HG02610 (cell line): Measurements from ENCODE around the gene GPC6.

Experiments
- ATAC-seq: cut with Tn5 transposase; IDR thresholded peaks from one replicate; pipeline ENCODE4 v1.9.1; 2021; ENCODE audit warnings: mild to moderate bottlenecking, moderate library complexity; ENCODE audit not compliant: unreplicated experiment

The GPC6 gene

DNA sequence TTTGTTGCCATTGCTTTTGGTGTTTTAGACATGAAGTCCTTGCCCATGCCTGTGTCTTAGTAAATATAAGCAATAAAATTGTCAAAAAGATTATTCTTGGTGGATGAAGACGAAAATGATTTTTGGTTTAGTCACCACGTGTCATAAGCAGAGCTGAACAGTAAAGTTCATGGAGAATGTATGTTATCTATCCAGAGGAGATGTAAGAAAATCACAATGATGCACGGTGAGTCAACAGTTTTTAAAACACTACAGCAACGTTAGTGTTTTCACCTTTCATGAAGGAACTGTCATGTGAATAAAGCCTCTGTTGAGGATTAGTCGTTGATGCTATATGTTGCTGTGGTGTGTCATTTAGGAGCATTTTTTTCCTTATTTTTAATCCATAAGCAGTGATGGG, 137.6 kb downstream of the GPC6 start:
- ATAC-seq, result no peak

DNA sequence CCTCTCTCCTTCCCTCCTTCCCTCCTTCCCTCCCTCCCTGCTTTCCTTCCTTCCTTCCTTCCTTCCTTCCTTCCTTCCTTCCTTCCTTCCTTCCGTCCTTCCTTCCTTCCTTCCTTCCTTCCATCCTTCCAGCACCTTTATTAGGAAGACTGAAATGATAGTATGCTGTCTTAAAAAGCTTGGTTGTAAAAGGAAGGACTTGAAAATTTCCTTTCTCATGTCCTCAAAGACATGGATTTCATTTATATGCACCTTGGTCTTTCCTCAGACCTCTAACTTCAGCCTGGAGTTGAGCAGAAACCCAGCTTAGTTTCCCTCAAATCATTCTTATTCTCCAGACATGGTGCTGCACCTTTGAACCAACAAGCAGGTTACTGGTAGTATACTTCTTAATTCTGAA, 141.7 kb downstream of the GPC6 start:
- no peak for ATAC-seq

DNA sequence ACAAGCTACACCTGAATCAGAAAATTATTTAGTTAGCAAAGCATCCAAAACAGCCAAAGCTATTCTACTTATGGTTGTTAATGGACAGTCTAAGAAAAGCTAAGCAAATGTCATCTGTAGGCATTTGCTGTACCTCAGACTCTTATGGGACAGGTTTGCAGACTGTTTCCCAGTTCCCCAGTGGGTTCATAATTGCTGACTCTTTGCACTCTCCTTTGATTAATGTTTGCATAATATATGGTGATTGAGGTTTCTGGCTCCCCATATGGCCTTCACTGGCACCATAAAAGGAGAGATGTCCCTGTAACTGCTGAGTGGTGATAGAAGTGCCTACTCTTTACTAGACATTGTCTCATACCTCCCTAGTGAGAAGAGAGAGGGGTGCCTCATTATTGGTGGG, 142.1 kb downstream of the GPC6 start:
- no peak for ATAC-seq

DNA sequence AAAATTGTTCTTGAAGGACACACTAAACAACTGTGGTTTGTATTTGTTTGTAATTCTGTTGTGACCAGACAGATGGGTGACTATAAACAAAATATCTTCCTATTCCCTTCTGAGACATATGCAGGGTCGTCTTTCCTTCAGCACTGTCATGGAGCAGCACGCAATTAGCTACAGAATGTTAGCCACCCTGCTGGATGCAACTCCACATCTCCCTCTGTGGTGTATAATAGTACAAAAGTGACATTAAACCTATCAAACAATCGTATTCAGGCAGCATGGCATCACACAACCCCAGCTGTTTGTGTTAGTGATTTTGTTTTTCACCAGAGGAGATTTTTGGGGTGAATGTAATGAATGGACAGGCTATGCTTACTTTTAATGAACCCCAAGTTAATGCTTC, 146.2 kb downstream of the GPC6 start:
- ATAC-seq, result no peak

DNA sequence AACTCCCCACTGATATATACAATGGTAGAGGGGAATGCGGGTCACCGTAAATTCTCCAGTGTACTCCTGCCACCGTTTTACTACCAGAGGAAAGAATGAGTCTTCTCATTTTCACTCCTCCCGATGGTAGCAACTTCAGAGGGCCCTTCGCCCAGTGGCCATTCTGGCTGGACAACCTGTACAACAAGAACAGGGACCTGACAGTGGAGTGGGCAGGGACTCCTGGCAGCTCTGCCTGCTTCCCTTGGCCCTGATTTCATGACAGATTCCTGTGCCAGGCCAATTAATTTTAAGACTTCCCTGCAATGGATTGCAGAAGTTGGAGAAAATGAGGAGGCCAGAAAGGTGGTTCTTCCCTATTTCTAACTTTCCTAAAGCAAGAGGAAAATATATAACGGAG, 148.9 kb downstream of the GPC6 start:
- ATAC-seq, result no peak

DNA sequence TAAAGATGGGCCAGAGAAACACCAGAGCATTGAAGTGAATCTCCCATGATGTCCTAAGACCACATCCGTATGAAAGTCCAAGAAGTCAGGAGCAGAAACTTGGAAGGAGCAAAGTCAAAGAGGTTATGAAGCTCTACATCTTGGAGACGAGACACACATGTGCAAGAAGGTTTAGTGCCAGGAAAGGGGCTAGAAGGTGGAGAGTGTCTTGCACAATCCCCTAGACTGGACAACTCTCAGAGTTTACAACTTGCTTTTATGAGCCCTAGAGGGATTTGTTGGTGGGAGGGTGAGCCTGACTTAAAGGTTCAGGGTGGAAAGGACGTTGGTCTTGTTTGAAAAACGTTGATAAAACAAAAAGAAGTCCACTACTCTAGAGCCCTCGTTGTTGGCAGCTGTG, 150.6 kb downstream of the GPC6 start:
- no peak for ATAC-seq

DNA sequence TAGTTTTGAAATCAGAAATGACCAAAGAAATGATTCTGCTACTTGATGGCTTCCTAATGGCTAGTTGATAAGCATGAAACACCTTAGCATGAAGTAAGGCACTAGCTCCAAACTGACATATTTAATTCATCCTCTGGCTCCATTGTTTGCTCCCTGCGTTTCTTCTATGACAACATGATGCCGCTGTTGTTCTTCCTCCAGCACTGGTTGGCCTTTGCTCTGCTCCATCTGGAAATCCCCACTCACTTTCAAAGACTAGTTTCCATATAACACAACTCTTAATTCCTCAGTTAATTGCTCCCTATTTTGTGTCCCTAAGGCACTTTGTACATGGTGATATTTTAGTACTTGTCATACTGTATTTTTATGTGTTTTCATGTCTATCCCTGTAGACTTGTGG, 151.6 kb downstream of the GPC6 start:
- ATAC-seq, result no peak

DNA sequence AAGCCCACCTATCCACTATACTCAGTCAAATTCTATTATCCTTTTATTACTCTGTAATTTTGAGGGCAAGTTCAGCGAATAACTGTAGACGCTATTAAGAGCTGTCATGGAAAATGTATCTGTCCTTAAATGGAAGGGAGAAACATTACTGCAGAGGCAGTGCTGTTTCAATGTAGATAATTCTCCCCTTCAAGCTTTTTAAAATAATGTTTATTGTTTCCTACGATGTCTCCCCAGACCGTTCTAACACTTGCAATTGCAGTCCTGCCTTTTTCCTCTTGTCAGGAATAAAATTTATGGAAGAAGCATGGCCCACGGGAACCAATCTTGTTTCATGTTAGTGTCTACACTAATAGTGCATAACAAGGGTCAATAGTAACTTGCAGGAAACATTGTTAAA, 159.5 kb downstream of the GPC6 start:
- ATAC-seq, result no peak

DNA sequence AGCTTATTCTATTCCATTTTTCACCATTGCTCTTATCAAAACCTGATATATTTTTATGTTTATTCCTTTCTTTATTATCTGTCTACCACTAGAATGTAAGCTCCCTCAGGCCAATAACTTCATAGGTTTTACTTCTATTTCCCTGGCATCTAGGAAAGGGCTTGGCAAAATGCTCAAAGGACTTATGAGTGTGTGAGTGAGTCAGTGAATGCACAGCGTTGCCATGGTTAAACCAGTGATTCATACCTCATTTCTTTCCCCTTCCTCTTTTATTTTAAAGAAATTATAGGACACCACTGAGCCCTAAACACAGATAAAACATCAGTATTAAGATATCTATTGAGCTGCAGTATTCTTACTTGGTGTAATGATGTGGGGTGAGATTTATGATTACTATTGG, 162.1 kb downstream of the GPC6 start:
- ATAC-seq, result no peak

DNA sequence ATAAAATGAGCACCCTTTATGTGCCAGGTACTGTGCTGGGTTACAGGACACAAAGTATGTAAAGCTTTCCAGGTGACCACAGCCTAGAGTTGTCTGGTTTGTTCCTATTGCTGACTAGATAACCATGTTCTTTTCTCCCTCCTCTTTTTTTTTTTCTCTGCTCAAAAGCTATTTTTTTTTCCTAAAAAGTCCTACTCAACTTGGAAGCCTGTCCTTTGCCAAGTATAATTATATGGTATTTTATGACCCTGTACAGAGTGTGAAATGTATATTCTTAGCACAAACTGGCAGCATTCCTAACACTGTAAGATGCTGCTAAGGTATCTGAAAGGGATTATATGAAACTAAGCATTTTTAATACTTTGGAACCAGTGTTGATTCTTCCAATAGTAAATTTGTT, 171.0 kb downstream of the GPC6 start:
- no peak for ATAC-seq

DNA sequence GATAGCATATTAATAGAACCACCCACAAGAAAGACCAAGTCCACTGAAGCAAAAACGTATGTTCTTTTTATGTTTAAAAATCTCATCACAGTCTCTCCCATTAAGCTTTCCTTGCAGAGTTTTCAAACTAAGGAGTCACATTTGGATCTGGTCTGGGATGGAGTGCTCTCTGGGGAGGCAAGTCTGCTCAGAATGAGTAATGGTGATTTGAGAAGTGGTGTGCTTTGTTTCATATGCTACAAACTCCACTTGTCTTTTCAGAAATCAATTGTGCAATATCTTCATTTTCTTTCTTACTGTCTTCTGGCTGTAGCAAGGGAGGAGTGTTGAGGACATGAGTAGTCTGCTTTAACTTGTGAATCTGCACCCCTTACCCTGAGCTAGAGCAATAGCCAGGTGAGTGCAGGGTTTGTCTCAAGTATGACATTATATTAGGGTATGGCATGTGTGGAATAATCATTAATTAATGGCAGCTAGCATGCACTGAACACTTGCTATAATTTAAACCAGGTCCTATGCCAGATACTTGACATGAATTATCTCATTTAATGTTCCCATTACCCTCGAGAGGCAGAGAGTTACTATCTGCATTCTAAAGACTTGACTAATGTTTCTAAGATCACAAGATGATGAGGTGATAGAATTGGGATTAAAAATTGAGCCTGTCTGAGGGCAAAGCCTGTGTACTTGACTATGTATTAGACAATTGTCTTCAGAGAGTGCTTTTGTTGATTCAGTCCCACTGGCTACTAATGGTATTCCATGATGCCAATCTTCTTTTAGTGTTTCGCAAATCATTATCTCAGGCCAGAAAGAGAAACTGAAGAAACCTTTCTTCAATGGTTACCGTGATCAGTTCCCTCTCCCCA, 171.8 kb downstream of the GPC6 start:
- ATAC-seq, result no peak

DNA sequence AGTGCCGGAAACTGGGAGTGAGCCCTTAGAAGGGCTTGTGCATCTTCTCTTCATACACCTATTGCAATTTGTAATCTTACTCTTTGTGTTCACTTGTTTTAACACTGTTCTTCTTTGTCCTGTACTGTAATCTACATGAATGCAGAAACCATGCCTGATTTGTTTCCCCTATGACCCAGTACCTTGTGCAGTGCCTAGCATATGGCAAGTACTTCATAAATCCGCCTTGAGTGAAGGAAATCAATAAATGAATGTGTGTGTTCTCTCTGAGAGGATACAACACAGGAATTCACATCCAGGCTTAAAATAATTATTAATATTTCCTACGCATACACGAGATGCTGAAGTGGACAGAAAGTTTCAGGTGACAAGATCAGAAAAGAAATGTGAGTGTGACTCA, 172.6 kb downstream of the GPC6 start:
- ATAC-seq, result no peak

DNA sequence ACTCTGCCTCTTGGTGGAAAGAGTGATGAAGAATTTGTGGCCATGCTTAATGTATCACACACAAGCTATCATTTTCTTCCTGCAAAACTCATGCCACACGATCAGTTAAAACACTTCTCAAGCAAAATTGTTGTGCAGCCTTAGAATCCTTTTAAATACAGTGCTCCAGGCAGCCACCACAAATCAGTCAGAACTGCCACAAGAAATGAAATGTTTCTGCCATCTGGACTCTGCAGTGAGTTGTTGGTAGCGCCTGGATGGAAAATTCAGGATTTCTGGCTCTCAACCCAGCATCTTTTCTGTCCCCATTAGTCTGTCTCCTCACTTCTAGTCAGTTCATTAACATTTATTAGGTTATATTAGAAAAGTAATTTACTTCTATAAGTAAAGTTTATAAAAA, 179.5 kb downstream of the GPC6 start:
- ATAC-seq, result no peak

DNA sequence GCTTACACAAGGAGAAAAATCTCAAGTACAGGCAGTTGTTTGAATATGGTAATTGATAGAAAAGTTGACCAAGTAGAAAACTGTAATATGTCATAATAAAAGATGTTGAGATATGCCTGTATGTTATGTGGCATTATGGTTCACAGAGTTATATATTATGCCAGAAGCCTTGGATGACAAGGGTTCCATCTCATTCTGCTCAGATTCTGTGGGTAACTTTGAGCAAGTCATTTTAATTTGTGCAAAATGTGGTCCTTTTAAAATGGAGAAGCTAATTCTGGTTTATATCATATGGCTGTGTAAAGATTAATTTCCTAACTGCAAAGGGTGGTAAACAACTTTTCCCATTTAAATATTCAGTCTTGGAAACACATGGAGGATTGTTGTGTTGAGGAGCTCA, 180.9 kb downstream of the GPC6 start:
- no peak for ATAC-seq

DNA sequence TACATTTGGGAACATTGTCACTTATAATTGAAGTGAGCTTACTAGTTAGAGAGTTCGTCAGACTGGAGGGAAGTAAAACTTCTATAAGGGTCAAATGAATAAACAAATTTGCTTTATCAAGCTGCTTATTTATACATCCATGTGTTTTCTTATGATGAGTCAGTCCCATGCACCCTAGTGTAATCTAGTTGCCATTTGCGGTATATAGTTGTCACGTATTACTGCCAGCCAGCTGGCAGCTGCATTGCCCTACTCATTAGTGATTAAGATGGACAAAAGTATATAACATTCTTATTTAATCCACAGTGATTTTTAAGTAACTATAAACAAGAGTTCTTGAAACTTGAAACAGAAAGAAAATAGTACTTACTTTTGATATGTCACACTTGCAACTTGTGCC, 182.4 kb downstream of the GPC6 start:
- ATAC-seq, result no peak

DNA sequence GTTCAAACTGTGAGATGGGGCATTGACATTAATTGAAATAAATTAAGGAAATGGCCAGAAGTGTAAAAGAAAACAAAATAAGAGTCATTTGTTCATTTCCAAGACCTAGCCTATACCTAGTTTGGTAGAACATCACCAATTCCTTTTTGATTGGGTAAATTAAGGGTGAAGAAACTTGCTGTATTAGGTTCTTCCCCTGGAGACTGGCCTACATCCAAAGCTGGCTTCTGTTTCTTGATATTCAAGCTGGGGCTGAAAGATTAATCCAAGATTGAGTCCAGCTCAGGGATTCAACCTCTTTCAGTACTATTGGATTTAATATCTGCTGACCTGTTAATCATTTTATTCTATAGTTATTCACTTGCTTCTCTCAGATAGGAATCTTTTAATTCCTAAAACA, 183.2 kb downstream of the GPC6 start:
- ATAC-seq, result no peak

DNA sequence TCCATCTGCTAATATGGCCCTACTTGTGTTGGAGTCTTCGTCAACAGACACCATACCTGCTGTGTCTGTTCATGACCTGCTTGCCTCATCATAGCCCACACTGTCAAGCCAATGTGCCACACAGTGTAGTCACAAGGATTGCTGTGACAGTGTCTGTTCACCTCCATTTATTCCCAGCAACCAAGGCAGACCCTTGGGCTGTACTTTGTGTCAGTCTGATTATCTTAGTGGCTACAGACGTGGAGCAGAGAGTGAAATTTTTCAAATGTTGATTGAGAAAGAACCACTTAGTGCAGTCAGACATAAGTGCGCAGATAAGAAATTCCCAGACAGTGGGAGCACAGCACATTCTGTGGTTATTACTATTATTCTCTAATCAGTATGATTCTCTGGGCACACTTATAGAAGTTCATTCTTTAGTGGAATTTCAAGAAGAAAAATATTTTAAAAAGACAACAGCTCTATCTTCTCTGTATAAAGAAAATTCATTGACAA, 184.6 kb downstream of the GPC6 start:
- no peak for ATAC-seq

DNA sequence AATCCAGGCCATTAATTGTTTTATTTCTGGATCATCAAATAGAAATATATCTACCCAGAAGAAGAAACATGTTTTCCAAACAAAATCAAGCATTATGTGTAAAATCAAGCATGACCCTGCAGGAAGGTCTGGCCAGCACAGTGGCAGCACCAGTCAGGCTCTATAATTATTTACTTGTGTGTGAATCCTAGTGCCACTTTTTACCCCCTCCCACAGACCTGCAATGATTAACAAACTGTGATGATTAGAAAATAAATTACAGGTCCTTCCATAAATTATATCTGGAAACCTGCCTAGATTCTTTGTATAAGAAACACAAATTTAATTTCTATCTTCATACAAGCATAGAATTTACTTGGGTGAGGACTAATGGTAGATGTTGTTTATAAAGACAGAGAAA, 186.1 kb downstream of the GPC6 start:
- no peak for ATAC-seq

DNA sequence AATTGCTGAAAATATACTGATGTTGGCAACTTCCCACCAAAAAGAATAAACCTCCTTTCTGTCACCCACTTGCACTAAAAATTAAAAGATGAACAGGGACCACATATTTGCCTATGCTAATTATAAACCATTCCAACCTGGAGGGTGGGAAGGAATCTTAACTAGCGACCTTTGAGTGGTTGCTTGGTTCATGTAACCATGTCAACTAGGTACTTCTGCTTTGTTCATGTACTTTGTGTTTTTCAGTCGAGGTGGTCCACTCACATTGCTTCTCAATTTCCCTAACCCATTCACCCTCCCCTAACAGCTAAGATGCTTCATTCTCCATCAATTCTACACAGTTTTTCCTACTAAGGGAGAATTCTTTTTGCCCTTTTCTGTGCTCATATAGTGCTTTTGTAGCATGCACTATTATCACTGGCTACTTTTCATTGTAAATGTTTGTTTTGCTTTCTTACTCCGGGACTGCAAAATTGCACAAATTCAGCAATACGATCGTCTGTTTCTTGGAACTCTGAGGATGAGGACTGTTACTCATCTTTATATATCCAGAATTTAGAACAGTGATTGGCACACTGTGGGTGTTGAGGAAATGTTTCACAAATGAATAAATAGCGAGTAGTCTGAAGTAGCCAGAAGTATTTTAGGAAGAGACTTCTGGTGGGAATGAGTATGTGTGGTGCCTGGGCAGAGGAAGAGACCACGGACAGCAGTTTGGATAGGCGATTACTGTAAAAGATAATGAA, 187.5 kb downstream of the GPC6 start:
- ATAC-seq, result no peak

DNA sequence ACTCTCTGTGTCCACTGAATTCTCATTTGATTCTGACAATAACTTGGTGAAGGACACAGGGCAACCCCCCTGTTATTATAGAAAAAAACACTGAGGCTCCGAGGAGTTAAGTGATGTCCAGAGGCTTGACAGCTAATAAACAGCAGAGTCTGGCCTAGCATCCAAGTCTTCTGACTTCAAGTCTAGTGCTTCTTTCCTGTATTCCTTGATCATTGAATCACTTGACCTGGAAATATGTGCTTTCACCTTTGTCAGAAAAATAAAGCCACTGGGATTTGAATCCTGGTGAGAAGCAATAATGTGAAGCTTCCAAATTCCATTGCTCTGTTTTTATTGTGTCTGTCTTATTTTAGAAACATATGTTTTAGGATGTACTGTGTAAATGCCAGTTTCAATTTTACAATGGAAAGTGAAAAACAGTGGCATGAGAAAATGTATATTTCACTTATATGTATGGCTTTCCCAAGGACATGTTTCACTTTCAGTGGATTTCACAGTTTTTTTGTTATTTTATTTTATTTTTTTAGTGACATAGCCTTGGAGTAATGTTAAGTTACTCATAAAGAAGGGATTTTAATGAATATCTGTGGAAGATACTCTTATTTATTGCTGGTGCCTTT, 190.2 kb downstream of the GPC6 start:
- no peak for ATAC-seq

DNA sequence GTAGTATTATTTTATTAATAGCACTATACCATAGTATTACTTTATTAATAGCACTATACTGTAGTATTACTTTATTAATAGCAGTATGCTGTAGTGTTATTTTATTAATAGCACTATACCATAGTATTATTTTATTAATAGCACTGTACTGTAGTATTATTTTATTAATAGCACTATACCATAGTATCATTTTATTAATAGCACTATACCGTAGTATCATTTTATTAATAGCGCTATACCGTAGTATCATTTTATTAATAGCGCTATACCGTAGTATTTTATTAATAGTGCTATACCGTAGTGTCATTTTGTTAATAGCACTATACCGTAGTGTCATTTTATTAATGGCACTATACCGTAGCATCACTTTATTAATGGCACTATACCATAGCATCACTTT, 191.8 kb downstream of the GPC6 start:
- no peak for ATAC-seq

DNA sequence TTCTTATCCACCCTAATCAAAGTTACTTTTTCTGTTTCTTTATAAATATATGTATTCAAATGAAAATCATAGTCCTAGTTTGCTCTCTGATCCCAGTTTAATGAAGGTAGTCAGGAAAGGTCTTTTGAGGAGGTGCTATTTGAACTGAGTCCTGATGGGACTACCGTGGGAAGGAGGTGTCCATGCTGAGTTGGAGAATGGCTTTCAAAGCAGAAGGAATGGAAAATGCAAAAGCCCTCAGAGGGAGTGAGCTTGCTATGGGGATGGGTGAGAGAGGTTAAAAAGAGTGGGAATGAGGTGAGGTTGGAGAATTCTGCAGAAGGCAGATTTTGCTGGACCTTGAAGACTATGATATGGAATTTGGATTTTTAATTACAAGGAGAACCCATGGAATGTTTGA, 193.6 kb downstream of the GPC6 start:
- no peak for ATAC-seq
